ENCODE measurements around the gene TBK1. TPM values are rescaled to one million over a fixed set of nuclear protein-coding genes. Genes with fewer than 3 reads are reported as not detected.

Gene TBK1
- total RNA-seq, 1 experiment from 2014 or later: 15.9 TPM

GRCh38 chr12:64431791-64432190 lies 20.1 kb upstream of the TBK1 start:
- ATAC-seq (no peak), DNase-seq (ENCODE audit: low spot score) (no peak)
- no peaks in the 10 kb centered on the region for H3K4me1 Mint-ChIP-seq
- H3K27me3 Mint-ChIP-seq (ENCODE audit: low read depth): no peaks in the 10 kb centered on the region
- H3K4me3 Mint-ChIP-seq: no peak overlapping the region
- H3K9me3 Mint-ChIP-seq: no peaks in the 10 kb centered on the region
- POLR2A ChIA-PET: no interaction called here
- peaks cover 84% of the 10 kb centered on the region for H3K36me3 Mint-ChIP-seq
- H3K27ac Mint-ChIP-seq: no peak overlapping the region
- CTCF ChIA-PET: no interaction called here
- TF ChIP-seq TEAD1 (CRISPR knock-in tag; IDR thresholded peaks at IDR 0.05): no peak
- no peak for TF ChIP-seq E2F1 (CRISPR knock-in tag; IDR thresholded peaks at IDR 0.05)
- no peak for TF ChIP-seq ZSCAN18 (CRISPR knock-in tag; IDR thresholded peaks at IDR 0.05)
- no peak for TF ChIP-seq USF1 (CRISPR knock-in tag; IDR thresholded peaks at IDR 0.05)
- TF ChIP-seq SP1 (CRISPR knock-in tag; conservative IDR thresholded peaks at IDR 0.05): no peak
- TF ChIP-seq CTCF (IDR thresholded peaks at IDR 0.05): no peak
- TF ChIP-seq NFATC4 (CRISPR knock-in tag; IDR thresholded peaks at IDR 0.05): no peak
- no peak for TF ChIP-seq SMAD3 (CRISPR knock-in tag; IDR thresholded peaks at IDR 0.05; ENCODE audit: borderline replicate concordance)
- TF ChIP-seq ZNF138 (CRISPR knock-in tag; conservative IDR thresholded peaks at IDR 0.05): no peak
- no peak for TF ChIP-seq ZNF317 (CRISPR knock-in tag; IDR thresholded peaks at IDR 0.05; ENCODE audit: borderline replicate concordance, low read depth)
- TF ChIP-seq ARID4B (CRISPR knock-in tag; IDR thresholded peaks at IDR 0.05; ENCODE audit: borderline replicate concordance): no peak
- no peak for TF ChIP-seq ZNF532 (CRISPR knock-in tag; IDR thresholded peaks at IDR 0.05; ENCODE audit: borderline replicate concordance)
- no peak for TF ChIP-seq SMAD4 (CRISPR knock-in tag; IDR thresholded peaks at IDR 0.05)
- no peak for TF ChIP-seq CBFB (CRISPR knock-in tag; IDR thresholded peaks at IDR 0.05; ENCODE audit: low read depth)
- no peak for TF ChIP-seq HMGA2 (CRISPR knock-in tag; IDR thresholded peaks at IDR 0.05)
- no peak for TF ChIP-seq ZNF512 (CRISPR knock-in tag; IDR thresholded peaks at IDR 0.05; ENCODE audit: borderline replicate concordance)
- TF ChIP-seq PREB (CRISPR knock-in tag; IDR thresholded peaks at IDR 0.05; ENCODE audit: borderline replicate concordance): no peak
